NCI-H226 (cell line): ENCODE data around the gene POLR2E.
"Not testable (repeated sequence)": the region's sequence is repeated elsewhere in the genome, so short reads cannot be mapped to it uniquely, and the experiment has no call there.

Experiments used
- DNase-seq: peaks from one replicate; pipeline ENCODE4 v3.0.0-alpha.2; 2015

Gene POLR2E

GRCh38 chr19:1094978-1095701 lies at the start of gene POLR2E:
POLR2E (minus strand) TSS chr19:1095375; CDS start chr19:1095315, 60 bp downstream.
- DNase-seq, result peak; percentile 95

- no peak for DNase-seq
Observed at GRCh38 chr19:1144741-1145140, 49.6 kb upstream of the POLR2E start.

GRCh38 chr19:1143828-1144399 lies 48.7 kb upstream of the POLR2E start:
- no peak for DNase-seq

- no peak for DNase-seq
Observed at GRCh38 chr19:1141944-1142343, 46.8 kb upstream of the POLR2E start.

GRCh38 chr19:1140272-1141027 lies 45.3 kb upstream of the POLR2E start:
- DNase-seq, result no peak

GRCh38 chr19:1139126-1139525 lies 44.0 kb upstream of the POLR2E start:
- DNase-seq, result no peak

- no peak for DNase-seq
Observed at GRCh38 chr19:1138121-1138520, 42.9 kb upstream of the POLR2E start.

GRCh38 chr19:1136621-1137317 lies 41.6 kb upstream of the POLR2E start:
- no peak for DNase-seq

- no peak for DNase-seq
Observed at GRCh38 chr19:1136201-1136600, 41.0 kb upstream of the POLR2E start.

- no peak for DNase-seq
Observed at GRCh38 chr19:1135454-1135853, 40.3 kb upstream of the POLR2E start.

GRCh38 chr19:1134431-1134830 lies 39.3 kb upstream of the POLR2E start:
- no peak for DNase-seq

- DNase-seq, result no peak
Observed at GRCh38 chr19:1133471-1133929, 38.3 kb upstream of the POLR2E start.

- no peak for DNase-seq
Observed at GRCh38 chr19:1132552-1133383, 37.6 kb upstream of the POLR2E start.

- DNase-seq, result peak; percentile 84
Observed at GRCh38 chr19:1131718-1132551, 36.8 kb upstream of the POLR2E start.

- DNase-seq, result no peak
Observed at GRCh38 chr19:1130771-1131717, 35.9 kb upstream of the POLR2E start.

- DNase-seq, result no peak
Observed at GRCh38 chr19:1129535-1129934, 34.4 kb upstream of the POLR2E start.

GRCh38 chr19:1129084-1129483 lies 33.9 kb upstream of the POLR2E start:
- DNase-seq, result not testable (repeated sequence)

GRCh38 chr19:1128106-1128505 lies 32.9 kb upstream of the POLR2E start:
- no peak for DNase-seq

GRCh38 chr19:1126984-1127760 lies 32.0 kb upstream of the POLR2E start:
- DNase-seq, result no peak
